ENCODE data around the gene KLHDC7B. TPM values are rescaled to one million over a fixed set of nuclear protein-coding genes. Genes with fewer than 3 reads are reported as not detected.
A peak's percentile ranks its signal among the peaks of the same experiment; 100 is the strongest.

The KLHDC7B gene
- not detected for total RNA-seq
- long read RNA-seq = 0 reads

GRCh38 chr22:50545522-50546325, at the start of gene KLHDC7B:
Gene KLHDC7B, plus strand, starts transcription at chr22:50545899. Its CDS starts 345 bp downstream, at chr22:50546244.
- intact Hi-C loops (cut with DNase I) = no loop called here
- no peak for ATAC-seq (ENCODE audit: poor library complexity)
- DNase-seq = no peak

GRCh38 chr22:50497093-50497492, 48.6 kb upstream of the KLHDC7B start:
- ATAC-seq (ENCODE audit: poor library complexity) = no peak
- no peak for DNase-seq
- intact Hi-C loops (cut with DNase I) = no loop called here

DNA sequence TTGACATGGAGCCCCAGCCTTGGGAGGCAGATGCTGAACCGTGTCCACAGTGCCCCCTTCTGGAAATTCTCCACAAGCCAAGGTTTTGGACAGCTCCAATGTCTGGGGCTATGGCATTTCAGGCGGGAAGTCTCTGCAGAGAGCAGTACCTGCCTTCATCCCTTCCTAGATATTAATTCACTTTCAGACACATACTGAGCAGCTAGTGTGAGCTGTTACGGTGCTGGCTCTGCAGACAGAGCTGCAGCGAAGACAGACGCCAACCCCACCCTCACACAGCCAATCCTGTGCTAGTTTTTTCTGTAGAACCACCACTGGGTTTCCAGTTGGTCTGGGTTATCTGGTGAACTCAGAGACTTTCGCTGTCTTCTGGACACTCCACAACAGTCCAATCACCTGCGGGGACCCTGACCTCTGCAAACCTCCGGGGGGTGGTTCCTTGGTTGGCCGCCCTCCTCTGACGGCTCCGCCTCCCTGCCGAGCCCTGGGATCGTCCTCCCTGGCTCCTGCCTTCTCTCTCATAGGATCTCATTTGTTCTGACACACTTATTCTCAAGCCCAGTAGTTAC, 47.3 kb upstream of the KLHDC7B start:
- DNase-seq (peak; percentile 59), ATAC-seq (ENCODE audit: poor library complexity) (peak; percentile 79)
- intact Hi-C loops (cut with DNase I) = no loop called here

DNA sequence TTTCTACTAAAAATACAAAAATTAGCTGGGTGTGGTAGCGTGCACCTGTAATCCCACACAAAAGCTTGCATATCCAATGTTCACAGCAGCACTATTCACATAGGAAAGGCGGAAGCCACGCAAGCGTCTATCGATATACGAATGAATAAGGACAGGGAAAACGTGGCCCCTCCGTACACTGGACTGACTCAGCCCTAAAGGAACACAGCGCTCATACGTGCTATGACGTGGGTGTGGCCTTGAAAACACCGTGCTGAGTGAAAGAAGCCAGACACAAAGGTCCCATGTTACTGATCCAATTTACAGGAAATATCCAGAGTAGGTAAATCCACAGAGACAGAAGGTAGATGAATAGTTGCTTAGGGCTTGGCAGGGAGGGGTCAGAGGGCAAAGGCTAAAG, 45.2 kb upstream of the KLHDC7B start:
- DNase-seq = no peak
- intact Hi-C loops (cut with DNase I) = no loop called here

DNA sequence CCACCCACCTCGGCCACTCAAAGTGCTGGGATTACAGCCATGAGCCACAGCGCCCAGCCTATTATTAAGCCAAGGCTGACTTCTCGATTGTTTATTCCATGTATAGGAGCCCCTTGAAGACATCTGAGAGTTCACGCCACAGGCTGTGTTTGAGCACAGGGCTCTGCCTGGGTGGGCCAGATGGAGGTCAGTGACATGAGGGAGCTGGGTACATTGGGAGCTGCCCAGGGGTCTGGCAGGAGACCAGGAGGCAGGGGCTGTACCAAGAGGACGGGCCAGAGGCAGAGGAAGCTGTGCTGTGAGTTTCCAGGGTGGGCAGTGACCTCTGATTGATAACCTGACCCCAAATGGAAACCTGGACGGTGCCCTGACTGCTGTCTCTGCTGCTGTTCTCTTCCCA, 43.6 kb upstream of the KLHDC7B start:
- no peak for DNase-seq
- intact Hi-C loops (cut with DNase I) = no loop called here
- no peak for ATAC-seq (ENCODE audit: poor library complexity)

More for the DNA sequence above, 45.2 kb upstream of the KLHDC7B start:
- ATAC-seq (ENCODE audit: poor library complexity) = no peak

DNA sequence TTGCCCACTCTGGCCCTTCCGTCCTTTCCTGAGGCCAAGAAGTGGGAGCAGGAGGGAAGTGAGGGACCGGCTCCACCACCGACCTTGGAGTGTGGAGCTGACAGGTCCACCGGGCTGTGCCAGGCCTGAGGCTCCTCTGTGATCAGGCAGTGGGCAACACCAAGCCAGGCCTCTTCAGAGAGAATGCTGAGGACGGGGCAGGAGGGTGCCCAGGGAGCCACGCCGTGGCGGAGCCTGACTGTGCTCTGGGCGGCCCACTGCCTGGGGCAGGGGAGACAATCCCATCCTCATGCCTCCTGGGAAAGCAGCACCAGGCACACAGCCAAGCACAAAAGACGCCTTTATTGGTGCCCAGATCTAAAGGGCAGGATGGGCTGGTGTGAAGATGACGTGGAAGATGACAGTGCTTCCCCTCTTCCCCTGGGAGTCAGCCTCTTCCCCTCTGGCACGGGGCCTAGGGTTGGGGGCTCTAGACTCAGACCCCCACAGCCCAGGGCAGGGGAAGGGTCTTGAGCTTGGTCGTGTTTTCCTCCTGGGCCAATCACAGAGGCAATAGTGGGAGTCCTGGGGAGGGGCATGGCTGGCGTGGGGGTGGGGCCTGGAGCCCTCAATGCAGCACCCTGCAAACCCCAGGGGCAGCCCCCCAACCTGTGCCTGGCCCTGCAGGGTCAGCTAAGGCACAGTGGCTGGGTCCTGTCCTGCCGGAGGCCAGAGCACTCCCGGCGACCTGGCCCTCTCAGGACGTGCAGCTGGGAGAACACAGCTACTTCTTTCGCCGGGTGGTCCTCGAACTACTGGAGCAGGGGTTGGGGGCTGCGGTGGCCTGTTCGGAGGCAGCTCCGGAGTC, 42.8 kb upstream of the KLHDC7B start:
- ATAC-seq (ENCODE audit: poor library complexity) (no peak), DNase-seq (no peak)
- intact Hi-C loops (cut with DNase I) = no loop called here

DNA sequence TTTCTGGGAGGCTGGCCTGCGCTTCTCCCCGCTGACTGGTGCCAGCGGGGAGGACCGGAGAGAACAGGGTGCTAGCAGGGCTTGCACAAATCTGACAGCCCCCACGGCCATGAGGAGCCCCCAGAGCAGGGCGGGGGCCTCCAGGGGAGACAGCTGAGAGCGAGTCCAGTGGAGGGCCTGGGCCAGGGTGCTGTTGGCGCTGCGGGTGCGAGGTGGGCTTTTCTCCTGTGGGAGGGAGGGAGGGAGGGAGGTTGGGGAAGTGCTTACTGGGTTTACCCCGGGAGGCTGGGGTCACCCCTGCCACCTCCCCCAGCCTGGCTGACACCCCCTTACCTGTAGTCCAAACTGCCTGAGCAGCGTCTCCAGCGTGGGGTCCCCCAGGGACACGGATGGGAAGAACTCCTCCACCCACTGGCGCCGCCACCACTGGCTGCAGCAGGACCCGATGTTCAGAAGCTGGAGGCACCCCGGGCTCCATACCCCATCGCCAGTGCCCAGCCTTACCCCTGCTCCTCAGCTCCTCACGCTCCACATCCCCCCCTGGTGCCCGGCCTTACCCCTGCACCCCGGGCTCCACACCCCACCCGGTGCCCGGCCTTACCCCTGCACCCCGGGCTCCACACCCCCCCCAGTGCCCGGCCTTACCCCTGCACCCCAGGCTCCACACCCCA, 42.1 kb upstream of the KLHDC7B start:
- no peak for ATAC-seq (ENCODE audit: poor library complexity)
- DNase-seq = no peak
- intact Hi-C loops (cut with DNase I) = no loop called here

- DNase-seq = no peak
- intact Hi-C loops (cut with DNase I) = no loop called here
Measured at GRCh38 chr22:50504369-50505211, 41.1 kb upstream of the KLHDC7B start.

DNA sequence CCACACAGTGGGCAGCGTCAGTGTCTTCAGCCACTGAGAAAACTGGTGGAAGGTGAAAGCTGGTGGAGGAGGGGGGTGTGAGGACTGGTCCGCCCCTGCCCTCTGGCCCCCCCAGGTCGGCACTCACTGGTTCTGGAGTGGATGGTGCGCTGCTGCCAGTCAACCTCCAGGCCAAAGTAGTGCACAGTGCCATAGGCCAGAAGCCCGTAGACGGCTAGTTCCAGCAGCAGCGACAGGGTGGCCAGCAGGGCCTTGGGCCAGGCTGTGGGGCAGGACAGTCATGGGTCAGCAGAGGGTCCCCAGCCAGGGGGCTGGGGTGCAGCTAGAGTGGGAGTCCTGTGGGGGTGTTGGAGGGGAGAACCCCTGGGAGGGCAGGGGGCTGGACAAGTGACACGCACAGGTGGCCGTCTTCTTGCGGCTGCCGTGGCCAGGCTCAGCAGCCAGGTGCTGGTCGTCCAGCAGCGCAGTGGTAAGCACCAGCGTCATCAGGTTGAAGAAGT, 40.4 kb upstream of the KLHDC7B start:
- ATAC-seq (ENCODE audit: poor library complexity) (no peak), DNase-seq (no peak)
- intact Hi-C loops (cut with DNase I) = no loop called here

More at GRCh38 chr22:50504369-50505211, 41.1 kb upstream of the KLHDC7B start:
- ATAC-seq (ENCODE audit: poor library complexity) = no peak

DNA sequence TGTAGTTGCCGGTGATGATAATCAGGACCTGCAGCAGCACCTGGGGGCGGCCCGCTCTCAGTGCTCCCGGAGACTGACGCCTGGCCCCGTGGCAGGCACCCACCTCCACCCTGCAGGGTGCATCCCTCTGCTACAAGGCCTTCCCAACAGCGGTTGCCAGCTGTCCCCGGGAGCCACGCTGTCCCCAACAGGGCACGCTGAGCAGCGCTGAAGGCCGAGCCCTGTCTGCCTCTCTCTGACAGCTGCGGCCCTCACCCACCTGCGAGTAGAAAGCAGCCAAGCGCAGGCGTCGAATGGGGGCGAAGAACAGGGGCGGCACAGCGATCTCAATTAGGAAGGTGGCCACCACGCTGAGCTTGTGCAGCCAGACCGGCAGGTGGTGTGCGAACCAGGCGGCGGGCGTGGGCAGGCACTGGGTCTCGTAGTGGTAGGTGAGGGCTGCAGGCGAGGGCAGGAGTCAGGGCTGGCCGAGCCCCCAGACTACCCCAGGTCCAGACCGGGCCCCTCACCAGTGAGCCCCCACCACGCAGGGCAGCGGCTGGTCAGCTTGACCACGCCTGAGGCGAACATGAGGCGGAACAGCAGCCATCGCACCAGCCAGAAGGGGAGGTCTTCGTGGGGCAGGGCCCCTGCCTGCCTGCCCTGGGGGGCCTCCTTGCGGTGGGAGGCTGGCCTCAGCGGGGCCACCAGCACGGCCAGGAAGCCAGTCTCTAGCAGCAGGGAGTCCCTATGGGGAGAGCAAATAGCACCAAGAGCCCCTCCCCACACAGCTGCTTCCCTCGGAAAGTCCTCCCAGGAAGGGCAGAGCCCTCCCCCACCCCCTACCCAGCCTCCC, 39.7 kb upstream of the KLHDC7B start:
- intact Hi-C loops (cut with DNase I) = no loop called here
- no peak for ATAC-seq (ENCODE audit: poor library complexity)
- DNase-seq = no peak

- ATAC-seq (ENCODE audit: poor library complexity) = peak; percentile 6
- intact Hi-C loops (cut with DNase I) = no loop called here
- peak; percentile 67 for DNase-seq
Measured at GRCh38 chr22:50506611-50507420, 38.9 kb upstream of the KLHDC7B start.

- ATAC-seq (ENCODE audit: poor library complexity) = peak; percentile 89
- intact Hi-C loops (cut with DNase I) = no loop called here
- DNase-seq = peak; percentile 94
Measured at GRCh38 chr22:50507421-50507990, 38.2 kb upstream of the KLHDC7B start, which contains the start of gene LMF2. Gene LMF2, minus strand, starts transcription at chr22:50507702. Its CDS starts 27 bp downstream, at chr22:50507675.

DNA sequence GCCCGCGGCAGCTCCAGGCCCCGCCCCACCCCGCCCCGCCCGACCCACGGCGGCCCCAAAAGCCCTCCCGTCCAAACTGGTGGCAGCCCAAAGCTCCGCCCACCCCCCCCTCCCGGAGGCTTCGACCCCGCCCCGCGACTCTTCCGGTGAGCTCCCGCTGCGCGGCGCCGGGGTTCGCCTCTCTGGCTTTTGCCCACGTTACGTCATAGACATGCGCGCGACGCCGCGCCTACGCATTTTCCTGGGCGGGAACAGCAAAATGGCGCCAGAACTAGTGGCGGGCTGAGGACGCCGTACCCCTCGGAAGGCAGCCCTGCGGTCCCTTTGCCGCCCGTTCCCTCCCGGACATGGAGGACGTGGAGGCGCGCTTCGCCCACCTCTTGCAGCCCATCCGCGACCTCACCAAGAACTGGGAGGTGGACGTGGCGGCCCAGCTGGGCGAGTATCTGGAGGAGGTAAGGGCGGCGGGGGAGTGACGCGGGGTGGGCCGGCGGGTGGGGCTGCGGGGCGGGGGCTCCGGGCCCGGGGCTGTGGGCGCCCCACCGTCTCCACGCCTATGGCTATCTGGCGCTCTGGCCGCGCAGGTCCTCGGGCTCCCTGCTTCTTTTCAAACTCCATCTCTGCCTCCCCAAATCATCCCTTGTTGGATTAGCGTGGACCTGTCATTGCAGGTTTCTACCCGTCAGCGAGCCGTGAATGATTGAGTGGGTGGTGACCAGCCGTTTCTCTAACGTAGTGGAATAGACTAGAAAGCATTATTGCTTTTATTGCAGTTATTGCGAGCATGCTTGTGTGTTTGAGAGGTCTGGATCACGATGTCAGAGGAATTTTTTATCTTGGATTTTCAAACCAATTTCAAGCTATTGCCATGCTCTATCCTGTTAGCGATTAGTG, 37.5 kb upstream of the KLHDC7B start, which contains the start of gene NCAPH2:
TSS of gene NCAPH2 (plus strand) at position 234 of the 894 bp plus-strand sequence. CDS start at position 348, 114 bp downstream.
- intact Hi-C loops (cut with DNase I) = no loop called here

DNA sequence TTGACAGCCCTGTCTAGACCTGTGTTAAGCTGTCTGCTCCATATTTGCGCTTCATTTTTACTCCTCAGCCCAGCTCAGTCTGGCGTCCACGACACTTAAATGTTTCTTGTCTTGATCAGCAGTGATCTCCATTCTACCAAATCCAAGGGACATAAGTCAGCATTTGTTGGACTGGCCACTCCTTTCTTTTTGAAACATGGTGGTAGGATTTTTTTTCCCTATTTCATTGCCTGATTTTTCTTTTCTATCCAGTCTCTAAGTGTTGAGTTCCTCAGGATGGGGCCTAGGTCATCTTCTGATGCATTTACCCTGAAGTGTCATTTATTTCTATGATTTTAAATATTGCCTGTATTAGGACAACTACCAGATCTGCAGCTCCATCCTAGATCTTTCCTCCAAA, 36.8 kb upstream of the KLHDC7B start:
- intact Hi-C loops (cut with DNase I) = no loop called here
- DNase-seq (no peak), ATAC-seq (ENCODE audit: poor library complexity) (no peak)

More for the DNA sequence above, 37.5 kb upstream of the KLHDC7B start, which contains the start of gene NCAPH2:
- DNase-seq (peak; percentile 98), ATAC-seq (ENCODE audit: poor library complexity) (peak; percentile 78)

- intact Hi-C loops (cut with DNase I) = no loop called here
- DNase-seq = no peak
- ATAC-seq (ENCODE audit: poor library complexity) = no peak
Measured at GRCh38 chr22:50513175-50513574, 32.5 kb upstream of the KLHDC7B start.
